Esophagus muscularis mucosa (tissue), 4 donors: ENCODE results near the gene TBC1D22A.

ENCODE experiments used
- CTCF ChIP-seq, 3 experiments: fragments of 200-600 bp in 2 of 3; fragments of 450-650 bp in 1 of 3; sonication (generic) in 2 of 3; IDR thresholded peaks; one replicate each; pipeline ENCODE4 v1.5.1; 2017 to 2019; ENCODE audit warnings: antibody characterized with exemption in 3 of 3, mild to moderate bottlenecking in 2 of 3, moderate library complexity in 1 of 3
- EP300 ChIP-seq: sonication (generic); formaldehyde crosslinking; IDR thresholded peaks from one replicate; pipeline ENCODE4 v1.6.1; 2017; ENCODE audit warnings: antibody characterized with exemption
- POLR2A ChIP-seq: fragments of 450-650 bp; IDR thresholded peaks from one replicate; pipeline ENCODE4 v1.6.1; 2017; ENCODE audit warnings: antibody characterized with exemption, moderate library complexity, mild to moderate bottlenecking, low read depth
- POLR2AphosphoS5 ChIP-seq, 2 donors: sonication (generic); formaldehyde crosslinking; IDR thresholded peaks; one replicate each; pipeline ENCODE4 v1.6.1; 2017; ENCODE audit warnings: antibody characterized with exemption in 2 of 2

- no peak for TF ChIP-seq CTCF (IDR thresholded peaks at IDR 0.05)
- no peak for TF ChIP-seq EP300
- no peak for TF ChIP-seq POLR2A
- no peak for TF ChIP-seq POLR2AphosphoS5 (IDR thresholded peaks at IDR 0.05)
Measured at GRCh38 chr22:47135338-47135737, 372.9 kb downstream of the TBC1D22A start.
